Nephron (organoid): Measurements from ENCODE around the gene PANK1.

ENCODE experiments used
- H3K27ac Mint-ChIP-seq, 3 experiments: 2 replicates each; pipeline ENCODE4 v1.8.0; 2020; ENCODE audit warnings: mixed read lengths in 3 of 3, mild to moderate bottlenecking in 2 of 3, moderate library complexity in 1 of 3
- H3K27me3 Mint-ChIP-seq: 2 replicates; pipeline ENCODE4 v1.8.0; 2021; ENCODE audit warnings: low read depth, mild to moderate bottlenecking, moderate library complexity, mixed read lengths
- H3K36me3 Mint-ChIP-seq: 2 replicates; pipeline ENCODE4 v1.8.0; 2020; ENCODE audit warnings: low read depth, mixed read lengths
- H3K4me1 Mint-ChIP-seq: 2 replicates; pipeline ENCODE4 v1.8.0; 2020; ENCODE audit warnings: mixed read lengths
- H3K4me3 Mint-ChIP-seq, 3 experiments: 2 replicates each; pipeline ENCODE4 v1.8.0; 2020; ENCODE audit warnings: mild to moderate bottlenecking in 3 of 3, mixed read lengths in 3 of 3, moderate library complexity in 2 of 3
- H3K9me3 Mint-ChIP-seq: 2 replicates; pipeline ENCODE4 v1.8.0; 2020; ENCODE audit warnings: mixed read lengths
- TF ChIP-seq, protein P1 (sequence below), 3 experiments: fragments of 200-600 bp; sonication (generic); IDR thresholded peaks; one replicate each; pipeline ENCODE4 v1.5.0; 2021; ENCODE audit warnings: antibody characterized with exemption in 3 of 3; ENCODE audit not compliant: unreplicated experiment in 3 of 3

PANK1 gene

DNA sequence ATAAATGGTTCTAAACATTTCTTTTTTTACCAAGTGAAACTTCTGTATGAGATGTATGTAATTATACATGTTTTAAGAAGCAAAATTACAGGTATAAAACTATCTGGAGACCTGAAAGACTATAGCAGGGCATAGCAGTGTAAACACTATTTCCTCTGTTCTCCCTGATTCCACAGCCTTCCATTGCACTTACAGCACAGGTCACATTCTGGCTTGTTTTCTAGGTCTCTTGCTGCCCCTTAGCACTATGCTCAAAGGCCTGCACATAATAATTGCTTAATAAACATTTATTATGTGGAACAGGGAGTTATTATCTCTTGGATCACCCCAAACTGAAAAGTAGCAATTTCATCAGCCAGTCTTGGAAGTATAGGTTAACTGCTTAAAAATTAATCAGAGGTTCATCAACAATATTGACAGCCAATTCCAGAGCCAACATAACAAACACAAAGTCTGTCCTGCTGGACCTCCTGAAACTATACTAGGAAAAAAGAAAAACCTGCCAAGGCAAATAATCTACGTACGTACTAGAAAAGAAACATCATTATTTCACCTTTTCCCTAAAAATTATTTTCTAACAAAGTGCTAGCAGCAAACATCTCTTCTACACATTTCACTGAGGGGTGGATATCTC is 43.2 kb downstream of the PANK1 start:
- Mint-ChIP-seq H3K4me1 (no peaks in the 10 kb centered on the region), H3K9me3 (no peaks in the 10 kb centered on the region), H3K4me3 (no peak overlapping the region), H3K27me3 (no peaks in the 10 kb centered on the region), H3K36me3 (peaks cover 39% of the 10 kb centered on the region), H3K27ac (peak overlapping the region; percentile 25 to 80 (median 46))
- TF ChIP-seq, protein P1, sequence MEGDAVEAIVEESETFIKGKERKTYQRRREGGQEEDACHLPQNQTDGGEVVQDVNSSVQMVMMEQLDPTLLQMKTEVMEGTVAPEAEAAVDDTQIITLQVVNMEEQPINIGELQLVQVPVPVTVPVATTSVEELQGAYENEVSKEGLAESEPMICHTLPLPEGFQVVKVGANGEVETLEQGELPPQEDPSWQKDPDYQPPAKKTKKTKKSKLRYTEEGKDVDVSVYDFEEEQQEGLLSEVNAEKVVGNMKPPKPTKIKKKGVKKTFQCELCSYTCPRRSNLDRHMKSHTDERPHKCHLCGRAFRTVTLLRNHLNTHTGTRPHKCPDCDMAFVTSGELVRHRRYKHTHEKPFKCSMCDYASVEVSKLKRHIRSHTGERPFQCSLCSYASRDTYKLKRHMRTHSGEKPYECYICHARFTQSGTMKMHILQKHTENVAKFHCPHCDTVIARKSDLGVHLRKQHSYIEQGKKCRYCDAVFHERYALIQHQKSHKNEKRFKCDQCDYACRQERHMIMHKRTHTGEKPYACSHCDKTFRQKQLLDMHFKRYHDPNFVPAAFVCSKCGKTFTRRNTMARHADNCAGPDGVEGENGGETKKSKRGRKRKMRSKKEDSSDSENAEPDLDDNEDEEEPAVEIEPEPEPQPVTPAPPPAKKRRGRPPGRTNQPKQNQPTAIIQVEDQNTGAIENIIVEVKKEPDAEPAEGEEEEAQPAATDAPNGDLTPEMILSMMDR (IDR thresholded peaks at IDR 0.05; ENCODE audit: unreplicated experiment in 3 of 3), result no peak

- Mint-ChIP-seq H3K27me3 (no peaks in the 10 kb centered on the region), H3K4me1 (no peaks in the 10 kb centered on the region), H3K9me3 (no peaks in the 10 kb centered on the region), H3K4me3 (no peak overlapping the region), H3K27ac (peak overlapping the region in 2 of 3 experiments; percentile 30 to 64), H3K36me3 (peaks cover 31% of the 10 kb centered on the region)
- TF ChIP-seq, protein P1 (IDR thresholded peaks at IDR 0.05; ENCODE audit: unreplicated experiment in 3 of 3), result no peak
Measured at GRCh38 chr10:89600041-89600440, 45.0 kb downstream of the PANK1 start.

GRCh38 chr10:89593043-89593442 is 52.0 kb downstream of the PANK1 start:
- no peak overlapping the region for H3K4me3 Mint-ChIP-seq
- no peak overlapping the region for H3K27ac Mint-ChIP-seq
- H3K27me3 Mint-ChIP-seq, result no peaks in the 10 kb centered on the region
- peaks cover 6% of the 10 kb centered on the region for H3K4me1 Mint-ChIP-seq
- peaks cover 65% of the 10 kb centered on the region for H3K36me3 Mint-ChIP-seq
- no peaks in the 10 kb centered on the region for H3K9me3 Mint-ChIP-seq
- TF ChIP-seq, protein P1 (IDR thresholded peaks at IDR 0.05; ENCODE audit: unreplicated experiment in 3 of 3), result no peak

GRCh38 chr10:89592539-89592938 is 52.5 kb downstream of the PANK1 start:
- H3K27me3 Mint-ChIP-seq, result no peaks in the 10 kb centered on the region
- peaks cover 6% of the 10 kb centered on the region for H3K4me1 Mint-ChIP-seq
- H3K36me3 Mint-ChIP-seq, result peaks cover 65% of the 10 kb centered on the region
- TF ChIP-seq, protein P1 (IDR thresholded peaks at IDR 0.05; ENCODE audit: unreplicated experiment in 3 of 3), result no peak
- no peaks in the 10 kb centered on the region for H3K9me3 Mint-ChIP-seq
- peak overlapping the region in 1 of 3 experiments; percentile 83 for H3K27ac Mint-ChIP-seq
- H3K4me3 Mint-ChIP-seq, result no peak overlapping the region

DNA sequence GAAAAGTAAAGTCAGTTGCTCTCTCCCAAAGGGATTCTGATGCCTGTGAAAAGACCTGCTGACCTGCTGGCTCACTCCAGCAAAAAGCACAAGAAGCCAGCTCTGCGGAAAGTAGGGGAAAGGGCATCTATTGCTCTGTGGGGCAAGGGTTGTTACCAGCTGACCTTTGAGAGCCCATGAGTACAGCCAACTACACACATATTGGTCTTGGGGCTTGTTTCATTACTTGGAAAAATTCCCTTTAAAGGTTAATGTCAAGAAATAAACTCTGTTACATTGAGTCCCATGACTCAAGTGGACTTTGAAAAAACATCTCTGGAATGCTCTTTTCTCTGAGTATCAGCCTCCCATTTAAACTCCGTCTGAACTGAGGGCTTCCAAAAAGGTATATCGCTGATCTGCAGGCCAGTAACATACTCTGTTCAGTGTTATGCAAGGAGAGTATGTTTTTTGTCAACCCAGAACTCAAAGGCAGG is 53.2 kb downstream of the PANK1 start:
- Mint-ChIP-seq H3K27ac (peak overlapping the region; percentile 17 to 83 (median 49)), H3K36me3 (peaks cover 66% of the 10 kb centered on the region), H3K4me1 (peaks cover 6% of the 10 kb centered on the region), H3K27me3 (no peaks in the 10 kb centered on the region), H3K9me3 (no peaks in the 10 kb centered on the region), H3K4me3 (no peak overlapping the region)
- TF ChIP-seq, protein P1 (IDR thresholded peaks at IDR 0.05; ENCODE audit: unreplicated experiment in 3 of 3), result no peak
